CD4-positive, alpha-beta T cell (primary cell): ENCODE data around the gene KCNN3. TPM values are rescaled to one million over a fixed set of nuclear protein-coding genes. Genes with fewer than 3 reads are reported as not detected.

Experiments
- ATAC-seq: fragments of 200-7000 bp; cut with Tn5 transposase; one replicate; pipeline ENCODE4 v1.10.0; 2022; ENCODE audit warnings: mild to moderate bottlenecking; ENCODE audit not compliant: poor library complexity
- CTCF ChIA-PET: fragments of 350-600 bp; sonication (Branson Sonifier 250); formaldehyde crosslinking; loops from one replicate; lab custom pipeline; 2021; ENCODE audit warnings: antibody characterized with exemption, inconsistent platforms; lab: Charles Lee
- POLR2A ChIA-PET: fragments of 350-600 bp; sonication (Branson Sonifier 250); formaldehyde crosslinking; loops from one replicate; lab custom pipeline; 2021; ENCODE audit warnings: antibody characterized with exemption, inconsistent platforms; lab: Charles Lee
- DNase-seq, 14 experiments: peaks; one replicate each; pipeline ENCODE4 v3.0.0-alpha.2; 2013 to 2020; ENCODE audit warnings: mixed read lengths in 2 of 14
- H3K27ac ChIP-seq, 2 donors: one replicate each; pipeline versions ENCODE4 v1.5.1 to v1.7.0; 2013; ENCODE audit warnings: low read length in 2 of 2, low read depth in 1 of 2, mild to moderate bottlenecking in 1 of 2
- H3K27me3 ChIP-seq, 2 experiments: 1 replicate in 1 of 2; 2 replicates in 1 of 2; pipeline versions ENCODE4 v1.6.1 to v1.7.0; 2013; ENCODE audit warnings: low read length in 2 of 2, control low read depth in 1 of 2, mild to moderate bottlenecking in 1 of 2, moderate library complexity in 1 of 2; ENCODE audit not compliant: insufficient read depth in 2 of 2, control insufficient read depth in 1 of 2
- H3K36me3 ChIP-seq: one replicate; pipeline ENCODE4 v1.6.1; 2013; ENCODE audit warnings: low read length, control low read depth; ENCODE audit not compliant: insufficient read depth
- H3K4me1 ChIP-seq: one replicate; pipeline ENCODE4 v1.6.1; 2013; ENCODE audit warnings: low read length, control low read depth; ENCODE audit not compliant: insufficient read depth
- H3K4me3 ChIP-seq: one replicate; pipeline ENCODE4 v1.5.1; 2013; ENCODE audit warnings: mild to moderate bottlenecking, low read length, moderate library complexity
- H3K9me3 ChIP-seq, 2 experiments: 1 replicate in 1 of 2; 2 replicates in 1 of 2; pipeline versions ENCODE4 v1.6.1 to v1.7.0; 2013; ENCODE audit warnings: low read length in 2 of 2, mild to moderate bottlenecking in 2 of 2, control low read depth in 1 of 2, moderate library complexity in 1 of 2; ENCODE audit not compliant: control insufficient read depth in 1 of 2, insufficient read depth in 1 of 2
- H3K27ac Mint-ChIP-seq: one replicate; pipeline ENCODE4 v1.8.0; 2020; ENCODE audit warnings: mixed read lengths
- H3K27me3 Mint-ChIP-seq: one replicate; pipeline ENCODE4 v1.8.0; 2021; ENCODE audit warnings: mixed read lengths
- H3K36me3 Mint-ChIP-seq: one replicate; pipeline ENCODE4 v1.8.0; 2021; ENCODE audit warnings: low read depth, mixed read lengths
- H3K4me1 Mint-ChIP-seq: one replicate; pipeline ENCODE4 v1.8.0; 2021; ENCODE audit warnings: low read depth, mixed read lengths
- H3K4me3 Mint-ChIP-seq: one replicate; pipeline ENCODE4 v1.8.0; 2020; ENCODE audit warnings: mild to moderate bottlenecking, mixed read lengths
- H3K9me3 Mint-ChIP-seq: one replicate; pipeline ENCODE4 v1.8.0; 2020; ENCODE audit warnings: mixed read lengths
- intact Hi-C, 2 experiments: fragments of 100-400 bp; cut with DNase I in 1 of 2; cut with micrococcal nuclease in 1 of 2; formaldehyde crosslinking; loops; one replicate each; pipeline versions ENCODE4 v1.15.1 to v1.9.0; 2023 to 2025; cut with DNase I, micrococcal nuclease
- total RNA-seq, 174 experiments: library from RNA in 2 of 174; stranded (reverse) in 2 of 174; gene quantifications; one replicate each; pipeline ENCODE4 v1.2.3 and lab custom pipeline; 2021 to 2026
- TF ChIP-seq, protein P1 (sequence below): fragments of 200-600 bp; IDR thresholded peaks from one replicate; pipeline ENCODE4 v1.8.0; 2022; ENCODE audit warnings: antibody characterized with exemption, mild to moderate bottlenecking

Gene KCNN3
- total RNA-seq, 2 experiments from 2014 or later: not detected

DNA sequence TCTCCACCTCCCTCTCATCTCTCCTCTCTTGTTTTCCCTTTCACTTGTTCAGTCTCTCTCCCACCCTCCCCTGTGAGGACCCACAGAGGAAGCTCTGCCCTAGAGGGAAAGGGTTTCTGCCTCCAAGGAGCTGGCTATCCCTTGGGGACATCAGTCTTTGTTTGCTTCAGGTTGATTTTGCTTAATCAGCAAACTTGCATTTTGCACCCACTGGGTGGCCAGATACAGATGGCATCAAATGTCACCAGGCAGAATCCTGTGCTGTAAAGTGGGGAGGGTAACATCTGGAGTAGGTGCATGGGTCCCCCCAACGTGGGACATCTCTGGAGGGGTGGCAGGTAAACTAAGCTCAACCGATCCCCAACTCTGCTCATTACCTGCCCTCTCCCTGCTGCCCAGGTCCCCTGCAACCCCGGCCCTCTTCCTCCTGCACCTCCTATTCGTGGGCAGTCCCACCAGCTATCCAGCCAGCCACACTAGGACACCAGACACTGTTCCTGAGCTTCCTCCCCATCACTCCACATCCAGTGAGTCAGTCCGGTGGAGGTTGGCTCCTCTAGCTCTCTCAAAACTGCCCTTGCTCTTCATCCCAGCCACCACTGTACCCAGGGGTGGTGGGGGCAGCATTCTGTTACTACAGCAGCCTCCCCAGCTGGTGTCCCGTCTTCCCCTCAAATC lies 123.3 kb downstream of the KCNN3 start:
- ChIA-PET POLR2A (interaction anchor here (0.8 to 1.7 kb wide), 3 partner anchors 12 to 190 kb away, joined by 3 to 11 read pairs (median 3); partner anchors contain the start of gene PMVK), CTCF (interaction anchor here (0.8 kb wide), 1 partner anchor 142 kb away, joined by 3 read pairs; no protein-coding TSS in a partner anchor)
- Mint-ChIP-seq H3K4me3 (no peak overlapping the region), H3K9me3 (no peaks in the 10 kb centered on the region), H3K4me1 (peaks cover 54% of the 10 kb centered on the region), H3K27ac (peak overlapping the region; percentile 93), H3K36me3 (no peaks in the 10 kb centered on the region), H3K27me3 (no peaks in the 10 kb centered on the region)
- no peaks in the 10 kb centered on the region for H3K27me3 ChIP-seq
- no peaks in the 10 kb centered on the region for H3K36me3 ChIP-seq
- TF ChIP-seq, protein P1, sequence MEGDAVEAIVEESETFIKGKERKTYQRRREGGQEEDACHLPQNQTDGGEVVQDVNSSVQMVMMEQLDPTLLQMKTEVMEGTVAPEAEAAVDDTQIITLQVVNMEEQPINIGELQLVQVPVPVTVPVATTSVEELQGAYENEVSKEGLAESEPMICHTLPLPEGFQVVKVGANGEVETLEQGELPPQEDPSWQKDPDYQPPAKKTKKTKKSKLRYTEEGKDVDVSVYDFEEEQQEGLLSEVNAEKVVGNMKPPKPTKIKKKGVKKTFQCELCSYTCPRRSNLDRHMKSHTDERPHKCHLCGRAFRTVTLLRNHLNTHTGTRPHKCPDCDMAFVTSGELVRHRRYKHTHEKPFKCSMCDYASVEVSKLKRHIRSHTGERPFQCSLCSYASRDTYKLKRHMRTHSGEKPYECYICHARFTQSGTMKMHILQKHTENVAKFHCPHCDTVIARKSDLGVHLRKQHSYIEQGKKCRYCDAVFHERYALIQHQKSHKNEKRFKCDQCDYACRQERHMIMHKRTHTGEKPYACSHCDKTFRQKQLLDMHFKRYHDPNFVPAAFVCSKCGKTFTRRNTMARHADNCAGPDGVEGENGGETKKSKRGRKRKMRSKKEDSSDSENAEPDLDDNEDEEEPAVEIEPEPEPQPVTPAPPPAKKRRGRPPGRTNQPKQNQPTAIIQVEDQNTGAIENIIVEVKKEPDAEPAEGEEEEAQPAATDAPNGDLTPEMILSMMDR: no peak
- no peaks in the 10 kb centered on the region for H3K9me3 ChIP-seq
- intact Hi-C loops: loop anchor here (5.0 kb wide), 2 partner anchors 46 to 54 kb away; no protein-coding TSS in a partner anchor
- no peak overlapping the region for H3K27ac ChIP-seq
- DNase-seq: no peak
- ATAC-seq: no peak
- H3K4me1 ChIP-seq: peaks cover 48% of the 10 kb centered on the region
- no peak overlapping the region for H3K4me3 ChIP-seq

DNA sequence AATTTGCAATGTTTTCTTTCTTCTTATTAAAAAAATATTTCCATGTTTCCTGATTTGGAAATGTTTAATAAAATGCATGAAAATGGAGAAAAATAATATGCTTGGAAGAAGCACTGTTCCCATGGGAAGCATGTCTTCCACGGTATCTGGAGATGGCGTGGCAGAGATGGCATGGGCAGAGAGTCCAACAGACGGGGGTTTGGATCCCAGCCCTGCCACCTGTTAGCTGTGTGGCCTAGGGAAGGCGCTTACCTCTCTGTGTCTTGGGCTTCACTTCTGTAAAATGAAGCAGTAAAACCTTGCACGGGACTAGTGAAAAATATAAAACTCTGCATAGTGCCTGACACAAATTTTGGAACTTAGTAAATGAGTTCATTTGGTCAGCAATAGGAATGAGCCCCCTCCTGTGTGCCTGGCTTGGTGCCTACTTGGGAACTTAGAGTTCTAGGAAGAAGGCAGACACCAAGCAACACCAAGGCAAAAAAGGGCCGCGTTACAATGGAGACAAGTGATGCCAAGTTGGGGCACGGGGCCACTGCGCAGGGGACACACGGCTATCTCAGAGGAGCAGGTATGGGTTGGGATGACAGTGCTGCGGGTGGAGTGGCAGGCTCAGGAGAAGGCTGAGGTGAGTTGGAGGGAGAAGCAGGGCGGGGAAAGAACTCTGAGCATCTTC lies 124.2 kb downstream of the KCNN3 start:
- TF ChIP-seq, protein P1: no peak
- Mint-ChIP-seq H3K9me3 (no peaks in the 10 kb centered on the region), H3K27ac (peak overlapping the region; percentile 93), H3K36me3 (no peaks in the 10 kb centered on the region), H3K4me3 (no peak overlapping the region), H3K27me3 (no peaks in the 10 kb centered on the region), H3K4me1 (peaks cover 54% of the 10 kb centered on the region)
- Histone ChIP-seq H3K9me3 (no peaks in the 10 kb centered on the region), H3K36me3 (no peaks in the 10 kb centered on the region), H3K4me1 (peaks cover 48% of the 10 kb centered on the region), H3K27ac (no peak overlapping the region), H3K27me3 (no peaks in the 10 kb centered on the region), H3K4me3 (no peak overlapping the region)
- DNase-seq: no peak
- CTCF ChIA-PET: interaction anchor here (0.8 to 1.3 kb wide), 2 partner anchors 15 to 141 kb away, joined by 3 read pairs; no protein-coding TSS in a partner anchor
- intact Hi-C loops: loop anchor here (5.0 kb wide), 2 partner anchors 46 to 54 kb away; no protein-coding TSS in a partner anchor
- ATAC-seq: no peak
- POLR2A ChIA-PET: interaction anchor here (1.9 kb wide), 1 partner anchor 45 kb away, joined by 10 read pairs; no protein-coding TSS in a partner anchor

DNA sequence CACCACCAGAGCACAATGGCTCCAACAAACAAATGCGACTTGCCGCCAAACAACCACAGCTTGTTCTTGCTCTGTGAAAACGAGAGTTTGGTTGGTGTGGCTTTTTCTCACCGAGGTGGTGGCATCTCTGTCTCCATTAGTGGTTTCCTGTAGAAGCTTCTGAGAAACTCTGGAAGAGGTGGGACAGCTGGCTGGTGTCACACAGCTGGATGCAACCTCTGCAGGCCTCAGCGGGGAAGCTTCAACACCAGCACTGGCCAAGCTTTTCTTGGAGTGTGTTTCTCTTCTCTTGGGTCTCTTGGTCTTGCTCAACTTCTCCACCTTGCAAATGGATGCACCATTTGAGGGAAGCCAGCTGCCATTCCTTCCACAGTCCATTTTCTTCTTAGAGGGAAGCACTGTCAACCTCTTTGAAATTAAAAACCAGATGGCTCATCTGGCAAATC lies 124.8 kb downstream of the KCNN3 start:
- Histone ChIP-seq H3K27me3 (no peaks in the 10 kb centered on the region), H3K9me3 (no peaks in the 10 kb centered on the region), H3K36me3 (no peaks in the 10 kb centered on the region), H3K27ac (no peak overlapping the region), H3K4me1 (peaks cover 48% of the 10 kb centered on the region), H3K4me3 (no peak overlapping the region)
- POLR2A ChIA-PET: interaction anchor here (1.9 kb wide), 1 partner anchor 46 kb away, joined by 10 read pairs; no protein-coding TSS in a partner anchor
- ATAC-seq (no peak), DNase-seq (peak in 4 of 14 experiments; percentile 10 to 32 (median 24))
- intact Hi-C loops: loop anchor here (5.0 kb wide), 2 partner anchors 47 to 53 kb away; no protein-coding TSS in a partner anchor
- CTCF ChIA-PET: interaction anchor here (1.3 to 1.7 kb wide), 2 partner anchors 16 to 46 kb away, joined by 3 to 5 read pairs; no protein-coding TSS in a partner anchor
- TF ChIP-seq, protein P1: no peak
- Mint-ChIP-seq H3K27ac (peak overlapping the region; percentile 77), H3K9me3 (no peaks in the 10 kb centered on the region), H3K4me1 (peaks cover 54% of the 10 kb centered on the region), H3K27me3 (no peaks in the 10 kb centered on the region), H3K36me3 (no peaks in the 10 kb centered on the region), H3K4me3 (peak overlapping the region; percentile 49)
